H1 (cell line): ENCODE measurements around the gene LLPH. TPM values are rescaled to one million over a fixed set of nuclear protein-coding genes. Genes with fewer than 3 reads are reported as not detected.

Experiments used
- CTCF ChIA-PET: fragments of 300-600 bp; sonication (Branson Sonifier 250); formaldehyde crosslinking; loops from one replicate; lab custom pipeline; 2021; ENCODE audit not compliant: partially characterized antibody; lab: Charles Lee
- POLR2A ChIA-PET: fragments of 300-600 bp; sonication (Branson Sonifier 250); formaldehyde crosslinking; loops from one replicate; lab custom pipeline; 2021; ENCODE audit warnings: inconsistent platforms; ENCODE audit not compliant: partially characterized antibody; lab: Charles Lee
- DNase-seq, 2 experiments: peaks; one replicate each; pipeline versions ENCODE4 v3.0.0 to v3.0.0-alpha.2; 2010 to 2022; ENCODE audit warnings: low spot score in 2 of 2, low read depth in 1 of 2, mixed read lengths in 1 of 2
- FAIRE-seq: peaks from 2 replicates; lab custom pipeline; 2011; peaks lifted over from hg19 to GRCh38; lab: Jason Lieb, UNC
- H2AFZ ChIP-seq: 2 replicates; pipeline ENCODE4 v1.8.1; 2012; ENCODE audit warnings: low read length, inconsistent platforms
- H2AK5ac ChIP-seq: 2 replicates; pipeline ENCODE4 v1.6.1; 2013; ENCODE audit warnings: low read depth, low read length
- H2BK120ac ChIP-seq: replicated peaks from 2 replicates; pipeline ENCODE3; 2013; ENCODE audit warnings: low read depth, low read length, inconsistent platforms
- H2BK12ac ChIP-seq: 2 replicates; pipeline ENCODE4 v1.6.1; 2013; ENCODE audit warnings: low read depth, low read length
- H2BK15ac ChIP-seq: 2 replicates; pipeline ENCODE4 v1.6.1; 2013; ENCODE audit warnings: low read length
- H2BK20ac ChIP-seq: 2 replicates; pipeline ENCODE4 v1.6.1; 2013; ENCODE audit warnings: low read length
- H2BK5ac ChIP-seq: 2 replicates; pipeline ENCODE4 v1.6.1; 2013; ENCODE audit warnings: low read depth, low read length
- H3K14ac ChIP-seq: 2 replicates; pipeline ENCODE4 v1.6.1; 2013; ENCODE audit warnings: inconsistent platforms; ENCODE audit not compliant: insufficient read length
- H3K18ac ChIP-seq: 2 replicates; pipeline ENCODE4 v1.6.1; 2013; ENCODE audit warnings: low read length; ENCODE audit errors: extremely low read depth
- H3K23ac ChIP-seq: 2 replicates; pipeline ENCODE4 v1.6.1; 2013; ENCODE audit warnings: inconsistent platforms; ENCODE audit not compliant: insufficient read length
- H3K23me2 ChIP-seq: 2 replicates; pipeline ENCODE4 v1.6.1; 2013; ENCODE audit warnings: low read depth, low read length
- H3K27ac ChIP-seq: 2 replicates; pipeline ENCODE4 v1.6.1; 2011; ENCODE audit warnings: low read depth, low read length, inconsistent platforms
- H3K27me3 ChIP-seq, 4 experiments: replicated peaks in 1 of 4; 1 replicate in 1 of 4; 2 replicates in 3 of 4; pipeline versions ENCODE4 v1.6.1 to v1.8.1; 2011 to 2013; ENCODE audit warnings: low read length in 3 of 4, mild to moderate bottlenecking in 3 of 4, inconsistent platforms in 2 of 4, mixed read lengths in 2 of 4, moderate library complexity in 1 of 4; ENCODE audit not compliant: control insufficient read depth in 3 of 4, insufficient read depth in 3 of 4; ENCODE audit errors: extremely low read depth in 1 of 4
- H3K36me3 ChIP-seq, 4 experiments: 2 replicates each; pipeline versions ENCODE4 v1.6.1 to v1.8.1; 2011 to 2013; ENCODE audit warnings: mild to moderate bottlenecking in 4 of 4, low read length in 3 of 4, moderate library complexity in 2 of 4, control low read depth in 1 of 4, inconsistent platforms in 1 of 4; ENCODE audit not compliant: insufficient read depth in 4 of 4, control insufficient read depth in 2 of 4
- H3K4ac ChIP-seq: replicated peaks from 2 replicates; pipeline ENCODE3; 2013; ENCODE audit warnings: low read length, low read depth, mixed read lengths, inconsistent platforms; ENCODE audit not compliant: insufficient read length
- H3K4me1 ChIP-seq, 4 experiments: replicated peaks in 1 of 4; 1 replicate in 1 of 4; 2 replicates in 3 of 4; pipeline versions ENCODE4 v1.6.1 to v1.8.1; 2011 to 2013; ENCODE audit warnings: low read length in 3 of 4, inconsistent platforms in 2 of 4, mixed read lengths in 1 of 4; ENCODE audit not compliant: insufficient read depth in 4 of 4, control insufficient read depth in 3 of 4
- H3K4me2 ChIP-seq, 2 experiments: 2 replicates each; pipeline versions ENCODE4 v1.6.1 to v1.8.1; 2011 to 2013; ENCODE audit warnings: low read depth in 2 of 2, low read length in 2 of 2, control low read depth in 1 of 2, inconsistent platforms in 1 of 2, mild to moderate bottlenecking in 1 of 2; ENCODE audit not compliant: insufficient read depth in 1 of 2
- H3K4me3 ChIP-seq, 4 experiments: fragments of 200-600, 300-600 bp in 1 of 4; sonication (generic), shearing (Covaris generic), sonication (Bioruptor Twin) in 1 of 4; 2 replicates each; pipeline versions ENCODE4 v1.5.1 to v1.8.1; 2011 to 2016; ENCODE audit warnings: low read length in 4 of 4, low read depth in 3 of 4, control low read depth in 2 of 4, inconsistent platforms in 2 of 4, mild to moderate bottlenecking in 2 of 4, mixed read lengths in 1 of 4, moderate library complexity in 1 of 4; ENCODE audit not compliant: insufficient read depth in 2 of 4; ENCODE audit errors: extremely low read depth in 1 of 4
- H3K56ac ChIP-seq: replicated peaks from 2 replicates; pipeline ENCODE3; 2013; ENCODE audit warnings: low read depth, mild to moderate bottlenecking, mixed read lengths, low read length, inconsistent platforms; ENCODE audit not compliant: insufficient read length
- H3K79me1 ChIP-seq: 2 replicates; pipeline ENCODE4 v1.6.1; 2013; ENCODE audit warnings: low read depth, low read length, control low read depth
- H3K79me2 ChIP-seq, 2 experiments: 2 replicates each; pipeline versions ENCODE4 v1.6.1 to v1.8.1; 2012 to 2013; ENCODE audit warnings: low read length in 2 of 2, mild to moderate bottlenecking in 2 of 2, inconsistent platforms in 1 of 2; ENCODE audit not compliant: insufficient read depth in 2 of 2, control insufficient read depth in 1 of 2
- H3K9ac ChIP-seq, 4 experiments: replicated peaks in 1 of 4; 1 replicate in 1 of 4; 2 replicates in 3 of 4; pipeline versions ENCODE4 v1.6.1 to v1.8.1; 2011 to 2013; ENCODE audit warnings: low read depth in 3 of 4, low read length in 3 of 4, control low read depth in 2 of 4, mild to moderate bottlenecking in 2 of 4, moderate library complexity in 2 of 4, inconsistent platforms in 1 of 4; ENCODE audit errors: extremely low read depth in 1 of 4
- H3K9me3 ChIP-seq, 2 experiments: 2 replicates each; pipeline versions ENCODE4 v1.6.1 to v1.8.1; 2012 to 2013; ENCODE audit warnings: mild to moderate bottlenecking in 2 of 2, moderate library complexity in 2 of 2, control low read depth in 1 of 2, inconsistent platforms in 1 of 2, low read depth in 1 of 2, low read length in 1 of 2, mixed read lengths in 1 of 2; ENCODE audit not compliant: insufficient read depth in 2 of 2
- H4K20me1 ChIP-seq, 2 experiments: replicated peaks in 1 of 2; 2 replicates each; pipeline versions ENCODE3 to v1.8.1; 2011 to 2013; ENCODE audit warnings: inconsistent platforms in 2 of 2, low read length in 2 of 2, mild to moderate bottlenecking in 1 of 2; ENCODE audit not compliant: insufficient read depth in 2 of 2, control insufficient read depth in 1 of 2
- H4K5ac ChIP-seq: 2 replicates; pipeline ENCODE4 v1.6.1; 2013; ENCODE audit warnings: low read length, low read depth, mixed read lengths, inconsistent platforms; ENCODE audit not compliant: insufficient read length
- H4K8ac ChIP-seq: 2 replicates; pipeline ENCODE4 v1.8.0; 2013; ENCODE audit warnings: mild to moderate bottlenecking, moderate library complexity, low read length, inconsistent platforms; ENCODE audit not compliant: insufficient read depth; ENCODE audit errors: extremely low read depth
- H4K91ac ChIP-seq: replicated peaks from 2 replicates; pipeline ENCODE3; 2013; ENCODE audit warnings: low read length, mixed read lengths, inconsistent platforms; ENCODE audit not compliant: insufficient read length
- ATF3 ChIP-seq: IDR thresholded peaks from 2 replicates; pipeline ENCODE4 v1.6.1; 2011; ENCODE audit warnings: low read depth, mild to moderate bottlenecking, low read length; ENCODE audit not compliant: insufficient read depth
- CEBPB ChIP-seq: IDR thresholded peaks from 2 replicates; pipeline ENCODE4 v1.6.1; 2012; ENCODE audit warnings: low read depth, low read length
- KDM5A ChIP-seq: fragments of 200-600 bp; IDR thresholded peaks from 2 replicates; pipeline ENCODE4 v1.7.1; 2012; ENCODE audit warnings: mild to moderate bottlenecking, low read length, inconsistent platforms, mixed read lengths
- RAD21 ChIP-seq, 2 experiments: IDR thresholded peaks in 1 of 2; conservative IDR thresholded peaks in 1 of 2; 2 replicates each; pipeline ENCODE4 v1.6.1; 2011; ENCODE audit warnings: low read depth in 2 of 2, low read length in 2 of 2, improper control_type of control experiment in 1 of 2, inconsistent platforms in 1 of 2, mild to moderate bottlenecking in 1 of 2, moderate library complexity in 1 of 2
- RXRA ChIP-seq: IDR thresholded peaks from 2 replicates; pipeline ENCODE4 v1.6.1; 2011; ENCODE audit warnings: low read depth, mild to moderate bottlenecking, low read length, moderate library complexity; ENCODE audit not compliant: insufficient read depth
- SIN3A ChIP-seq, 2 experiments: IDR thresholded peaks in 1 of 2; conservative IDR thresholded peaks in 1 of 2; 2 replicates each; pipeline ENCODE4 v1.6.1; 2011 to 2012; ENCODE audit warnings: low read length in 2 of 2, improper control_type of control experiment in 1 of 2, low read depth in 1 of 2, mild to moderate bottlenecking in 1 of 2
- SUZ12 ChIP-seq: fragments of 200-600 bp; sonication (generic); IDR thresholded peaks from 2 replicates; pipeline ENCODE4 v1.6.1; 2012; ENCODE audit warnings: mild to moderate bottlenecking, inconsistent platforms, low read length, moderate library complexity, mixed read lengths
- TAF1 ChIP-seq: IDR thresholded peaks from 2 replicates; pipeline ENCODE4 v1.6.1; 2011; ENCODE audit warnings: mild to moderate bottlenecking, low read depth, low read length
- TBP ChIP-seq: IDR thresholded peaks from 2 replicates; pipeline ENCODE4 v1.6.1; 2011; ENCODE audit warnings: low read depth, low read length, improper control_type of control experiment
- WGBS, 2 experiments: shearing (Covaris generic) in 1 of 2; methylation state at CpG; one replicate each; pipeline versions ENCODE4 v1.1.6 to v1.1.7; 2013 to 2015; ENCODE audit warnings: low lambda C conversion rate in 2 of 2, mixed read lengths in 2 of 2, inconsistent platforms in 1 of 2, low coverage in 1 of 2, missing lambda C conversion rate in 1 of 2; ENCODE audit not compliant: insufficient replicate concordance in 2 of 2, insufficient coverage in 1 of 2, insufficient read length in 1 of 2; ENCODE audit errors: extremely low coverage in 1 of 2, missing lambda C conversion rate in 1 of 2; 5-methylcytosine and 5-hydroxymethylcytosine counted together
- polyA plus RNA-seq, 7 experiments: library from polyadenylated mRNA; depleted of rRNA in 3 of 7; stranded (reverse) in 5 of 7; unstranded in 2 of 7; fragments of >200 nt in 5 of 7; fragments of 200-250 nt in 2 of 7; gene quantifications; 1 replicate in 5 of 7; 2 replicates in 1 of 7; 4 replicates in 1 of 7; pipeline versions ENCODE4 v1.2.1 to v1.2.3, GENCODE V29; 2011 to 2013; ENCODE audit warnings: missing spikeins in 2 of 7, mixed read lengths in 2 of 7
- total RNA-seq: library from RNA; stranded (reverse); fragmentation: NEBNext Ultra II Directional; extraction: Animal tissue kit (Norgen Biotek cat#: 25700); gene quantifications from 2 replicates; pipeline ENCODE4 v1.2.1, GENCODE V29; 2021

LLPH gene
- total and polyA plus RNA-seq, 2 of the 8 experiments (the other 6 are each of a cell fraction or from before 2014, with no cell fraction given): 2.3 to 31.3 TPM

GRCh38 chr12:66141299-66141698, 10.7 kb upstream of the LLPH start:
- H3K14ac ChIP-seq: no peak overlapping the region
- H3K23ac ChIP-seq: no peak overlapping the region
- no peaks in the 10 kb centered on the region for H3K79me2 ChIP-seq
- no peak overlapping the region for H3K4me3 ChIP-seq
- no peaks in the 10 kb centered on the region for H3K4me1 ChIP-seq
- H2BK15ac ChIP-seq: no peak overlapping the region
- no peak overlapping the region for H4K5ac ChIP-seq
- ChIA-PET POLR2A (no interaction called here), CTCF (interaction anchor here (0.7 kb wide), 1 partner anchor 1035 kb away, joined by 4 read pairs; no protein-coding TSS in a partner anchor)
- no peak overlapping the region for H4K8ac ChIP-seq
- no peak overlapping the region for H3K27ac ChIP-seq
- no peak overlapping the region for H3K9ac ChIP-seq
- no peak overlapping the region for H3K4me2 ChIP-seq
- H2AFZ ChIP-seq: no peak overlapping the region
- H3K9me3 ChIP-seq: peaks cover 10 to 12% of the 10 kb centered on the region in 2 experiments; a peak in 3 of 4 replicates
- H4K91ac ChIP-seq: no peak overlapping the region
- no peaks in the 10 kb centered on the region for H3K79me1 ChIP-seq
- whole genome bisulfite sequencing, 2 experiments: 93% methylated on average over 2 of the region's 2 CpGs; no CpG with 5 or more reads in 1 of the 2 experiments
- no peak overlapping the region for H2BK12ac ChIP-seq
- no peaks in the 10 kb centered on the region for H4K20me1 ChIP-seq
- no peak for FAIRE-seq
- no peak for DNase-seq
- no peak overlapping the region for H2BK20ac ChIP-seq
- no peak overlapping the region for H3K56ac ChIP-seq
- no peaks in the 10 kb centered on the region for H3K27me3 ChIP-seq
- H3K23me2 ChIP-seq: no peaks in the 10 kb centered on the region
- no peak overlapping the region for H3K18ac ChIP-seq
- no peak overlapping the region for H2BK120ac ChIP-seq
- no peak overlapping the region for H3K4ac ChIP-seq
- no peak overlapping the region for H2AK5ac ChIP-seq
- peaks cover 0 to 22% (median 8%) of the 10 kb centered on the region in 4 experiments; a peak in 4 of 8 replicates for H3K36me3 ChIP-seq
- no peak overlapping the region for H2BK5ac ChIP-seq
- TF ChIP-seq TAF1: no peak
- no peak for TF ChIP-seq RAD21 (IDR thresholded peaks at IDR 0.05 in 1 of 2, conservative IDR thresholded peaks at IDR 0.05 in 1 of 2; ENCODE audit: low read depth in 2 of 2, low read length in 2 of 2)
- no peak for TF ChIP-seq RXRA
- TF ChIP-seq TBP: no peak
- TF ChIP-seq SIN3A (conservative IDR thresholded peaks at IDR 0.05 in 1 of 2, IDR thresholded peaks at IDR 0.05 in 1 of 2; ENCODE audit: low read depth in 1 of 2, low read length in 2 of 2): no peak
- TF ChIP-seq SUZ12: no peak
- no peak for TF ChIP-seq KDM5A
- no peak for TF ChIP-seq CEBPB
- TF ChIP-seq ATF3: no peak
